ENCODE results near the gene MYO7A.

- TF ChIP-seq EZH2 (IDR thresholded peaks at IDR 0.05; ENCODE audit: low read depth, low read length, severe bottlenecking) = no peak
- no peak for TF ChIP-seq MAX (IDR thresholded peaks at IDR 0.05)
- TF ChIP-seq CTCF (IDR thresholded peaks at IDR 0.05; ENCODE audit: control extremely low read depth in 1 of 3, insufficient read depth in 1 of 3, low read depth in 1 of 3, low read length in 3 of 3) = no peak
- no peak for TF ChIP-seq BACH1 (IDR thresholded peaks at IDR 0.05; ENCODE audit: low read length)
- TF ChIP-seq SIN3A (conservative IDR thresholded peaks at IDR 0.05 in 1 of 2, IDR thresholded peaks at IDR 0.05 in 1 of 2; ENCODE audit: low read depth in 1 of 2, low read length in 2 of 2) = no peak
- TF ChIP-seq USF2 (IDR thresholded peaks at IDR 0.05; ENCODE audit: low read length) = no peak
- no peak for TF ChIP-seq CHD2 (IDR thresholded peaks at IDR 0.05; ENCODE audit: low read length)
- no peak for TF ChIP-seq EP300 (IDR thresholded peaks at IDR 0.05; ENCODE audit: borderline replicate concordance in 1 of 2, low read depth in 2 of 2, low read length in 2 of 2)
- no peak for TF ChIP-seq TAF1 (IDR thresholded peaks at IDR 0.05; ENCODE audit: low read depth, low read length)
- TF ChIP-seq NRF1 (IDR thresholded peaks at IDR 0.05; ENCODE audit: low read depth, low read length) = no peak
- TF ChIP-seq POLR2A (IDR thresholded peaks at IDR 0.05; ENCODE audit: control extremely low read depth in 1 of 2, low read depth in 2 of 2, low read length in 2 of 2) = no peak
- no peak for TF ChIP-seq GTF2F1 (IDR thresholded peaks at IDR 0.05; ENCODE audit: borderline replicate concordance, low read depth, low read length)
- no peak for TF ChIP-seq POLR2AphosphoS5 (IDR thresholded peaks at IDR 0.05; ENCODE audit: low read depth, low read length)
These were observed 15.2 kb upstream of the MYO7A start for GRCh38 chr11:77112641-77113381.
